HG03025 (cell line): Measurements from ENCODE around the gene IAH1.
A peak's percentile ranks its signal among the peaks of the same experiment; 100 is the strongest.
"Not testable (repeated sequence)": the region's sequence is repeated elsewhere in the genome, so short reads cannot be mapped to it uniquely, and the experiment has no call there.

Experiments used
- ATAC-seq: cut with Tn5 transposase; IDR thresholded peaks from one replicate; pipeline ENCODE4 v1.9.1; 2021; ENCODE audit warnings: mild to moderate bottlenecking, moderate library complexity; ENCODE audit not compliant: unreplicated experiment, low FRiP score

IAH1 gene

DNA sequence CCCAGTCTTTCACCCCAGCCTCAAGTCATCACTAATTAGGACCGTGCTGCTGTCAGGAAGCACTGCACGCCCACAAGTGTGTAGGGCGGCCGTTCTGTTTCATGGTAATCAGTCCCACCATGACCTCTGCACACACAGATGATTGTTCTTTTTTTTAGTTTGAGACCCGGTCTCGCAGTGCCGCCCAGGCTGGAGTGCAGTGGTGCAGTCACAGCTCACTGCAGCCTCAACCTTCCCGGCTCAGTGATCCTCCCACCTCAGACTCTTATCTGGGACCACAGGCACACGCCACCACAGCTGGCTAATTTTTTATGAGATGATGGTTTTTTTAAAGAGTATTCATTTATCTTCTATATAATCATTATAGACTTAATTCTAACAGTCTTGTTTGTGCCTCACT lies 1.8 kb upstream of the IAH1 start:
- ATAC-seq: no peak

DNA sequence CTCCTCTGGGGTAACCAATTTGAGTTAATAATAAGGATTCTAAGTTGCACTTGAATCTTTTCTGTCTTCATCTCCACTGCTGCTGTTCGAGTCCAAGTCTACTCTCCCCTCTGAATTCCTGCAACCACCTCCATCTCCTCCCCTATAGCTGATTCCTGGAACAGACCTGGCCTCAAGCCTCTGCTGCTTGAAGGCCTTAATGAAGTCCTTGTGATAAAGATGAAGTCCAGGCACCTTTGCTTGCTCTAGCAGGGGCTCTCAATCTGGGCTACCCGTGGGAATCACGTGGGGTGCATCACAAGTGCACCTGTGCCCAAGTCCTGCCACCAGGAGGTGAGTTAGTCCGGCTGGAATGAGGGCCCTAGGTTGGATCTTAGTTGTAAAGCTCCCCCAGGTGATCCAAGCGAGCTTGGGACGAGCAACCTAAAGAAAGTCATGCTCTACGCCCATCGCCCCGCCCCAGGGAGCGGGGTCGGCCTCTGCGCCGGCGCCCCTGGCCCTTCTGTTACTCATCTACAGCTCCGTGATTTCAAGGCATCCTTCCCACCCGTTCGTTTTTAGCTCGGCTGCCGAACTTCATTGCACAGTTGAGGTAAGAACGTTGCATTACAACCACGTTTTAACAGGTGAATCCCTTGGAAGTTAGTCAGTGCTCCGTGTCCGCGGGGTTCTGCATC lies 905 bp upstream of the IAH1 start:
- ATAC-seq: no peak

DNA sequence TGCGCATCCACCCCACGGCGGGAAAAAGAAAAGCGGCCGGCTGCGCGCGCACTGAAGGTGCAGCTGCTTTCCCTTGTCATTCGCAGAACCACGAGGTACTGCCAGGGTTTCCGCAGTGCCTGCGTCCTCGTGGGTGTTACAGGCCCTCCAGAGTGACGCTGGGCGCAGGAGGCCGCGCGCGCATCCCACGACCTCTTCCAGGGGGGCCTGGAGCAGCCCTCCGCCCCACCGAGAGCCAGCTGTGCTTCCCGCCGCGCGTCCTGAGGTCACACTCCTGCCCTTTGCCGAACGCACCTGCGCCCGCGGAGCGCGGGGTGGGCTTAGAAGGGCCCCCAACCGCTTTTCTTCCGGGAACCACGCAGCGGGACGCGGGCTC lies 378 bp upstream of the IAH1 start:
- ATAC-seq: peak; percentile 38

DNA sequence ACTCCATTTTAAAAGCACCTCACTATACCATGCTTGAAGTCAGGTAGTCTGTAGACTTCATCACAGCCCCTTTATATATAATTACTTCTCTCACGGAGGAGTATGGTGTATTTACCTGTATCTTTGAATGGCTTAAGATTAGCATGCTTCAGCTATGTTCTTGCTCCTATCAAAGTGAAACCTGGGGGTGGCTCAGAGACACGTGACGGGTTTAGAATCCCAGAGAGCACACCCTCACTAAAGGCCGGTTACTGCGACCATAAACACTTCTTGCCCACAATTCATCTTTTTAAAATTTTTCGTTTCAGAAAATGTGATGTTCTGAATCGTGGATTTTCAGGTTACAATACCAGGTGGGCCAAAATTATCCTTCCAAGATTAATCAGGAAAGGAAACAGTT lies 3.6 kb downstream of the IAH1 start:
- ATAC-seq: no peak

DNA sequence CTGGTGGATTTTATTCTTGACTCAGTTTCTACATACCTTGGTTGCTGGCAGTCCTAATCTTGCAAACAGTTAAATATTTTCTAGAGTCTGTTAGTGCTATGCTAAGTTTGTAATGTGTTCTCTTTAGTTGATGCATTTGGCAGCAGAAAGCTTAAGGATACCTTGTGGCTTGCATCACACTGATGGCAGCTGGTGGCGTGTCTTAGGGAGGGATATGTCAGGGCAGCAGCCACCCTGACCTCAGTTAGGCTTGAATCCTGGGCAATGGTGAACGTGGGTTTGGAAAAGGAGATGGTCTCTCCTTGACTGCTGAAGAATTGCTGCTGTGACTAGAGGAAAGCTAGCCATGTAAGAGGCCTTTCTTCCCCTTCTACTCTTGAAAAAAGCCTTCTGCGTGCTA lies 4.2 kb downstream of the IAH1 start:
- no peak for ATAC-seq

DNA sequence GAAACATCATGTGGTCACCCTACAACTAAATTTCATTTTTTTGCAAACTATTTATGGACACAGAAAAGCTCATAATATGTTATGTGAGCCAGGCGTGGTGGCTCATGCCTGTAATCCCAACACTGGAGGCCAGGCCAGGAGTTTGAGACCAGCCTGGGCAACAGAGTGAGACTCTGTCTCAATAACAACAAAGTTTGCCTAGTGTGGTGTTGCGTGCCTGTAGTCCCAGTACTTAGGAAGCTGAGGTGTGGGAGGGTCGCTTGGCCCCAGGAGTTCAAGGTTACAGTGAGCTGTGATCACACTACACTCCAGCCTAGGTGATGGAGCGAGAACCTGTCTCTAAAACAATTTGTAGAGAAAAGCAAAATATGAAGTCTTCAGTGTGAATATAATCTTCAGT lies 5.8 kb downstream of the IAH1 start:
- no peak for ATAC-seq

DNA sequence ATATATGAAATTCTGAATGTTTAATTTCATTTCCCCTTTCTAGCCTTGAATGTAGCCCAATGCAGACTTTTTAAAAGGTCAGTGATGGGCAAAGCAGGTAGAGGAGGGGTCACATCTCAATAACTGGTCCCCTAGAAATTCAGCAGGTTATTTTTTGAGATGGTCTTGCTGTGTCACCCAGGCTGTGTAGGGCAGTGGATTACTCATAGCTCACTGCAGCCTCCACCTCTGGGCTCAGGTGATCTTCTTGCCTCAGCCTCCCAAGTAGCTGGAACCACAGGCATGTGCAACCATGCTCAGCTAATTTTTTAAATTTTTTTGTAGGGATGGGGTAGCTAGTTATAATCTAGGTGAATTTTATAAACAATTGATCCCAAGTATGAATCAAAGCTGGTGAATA lies 8.8 kb downstream of the IAH1 start:
- ATAC-seq: no peak

DNA sequence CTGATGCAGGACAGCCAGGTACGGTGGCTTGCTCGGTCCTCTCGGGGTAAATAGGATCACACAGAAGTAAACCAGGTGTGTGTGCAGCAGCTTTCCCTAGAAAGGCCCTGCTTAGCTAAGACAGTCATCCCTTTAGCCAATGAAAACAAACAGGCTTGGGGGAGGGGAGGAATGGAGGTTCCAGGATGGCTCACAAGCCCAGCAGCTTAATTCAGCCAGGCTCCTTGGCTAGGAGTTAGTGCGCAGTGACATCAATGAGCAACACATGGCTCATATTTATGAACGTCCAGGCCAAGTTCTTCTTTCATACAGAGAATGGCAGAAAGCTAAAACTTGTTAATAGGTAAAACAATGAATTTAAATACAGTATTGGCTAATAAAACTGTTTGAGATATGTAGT lies 10.2 kb downstream of the IAH1 start:
- ATAC-seq: no peak

DNA sequence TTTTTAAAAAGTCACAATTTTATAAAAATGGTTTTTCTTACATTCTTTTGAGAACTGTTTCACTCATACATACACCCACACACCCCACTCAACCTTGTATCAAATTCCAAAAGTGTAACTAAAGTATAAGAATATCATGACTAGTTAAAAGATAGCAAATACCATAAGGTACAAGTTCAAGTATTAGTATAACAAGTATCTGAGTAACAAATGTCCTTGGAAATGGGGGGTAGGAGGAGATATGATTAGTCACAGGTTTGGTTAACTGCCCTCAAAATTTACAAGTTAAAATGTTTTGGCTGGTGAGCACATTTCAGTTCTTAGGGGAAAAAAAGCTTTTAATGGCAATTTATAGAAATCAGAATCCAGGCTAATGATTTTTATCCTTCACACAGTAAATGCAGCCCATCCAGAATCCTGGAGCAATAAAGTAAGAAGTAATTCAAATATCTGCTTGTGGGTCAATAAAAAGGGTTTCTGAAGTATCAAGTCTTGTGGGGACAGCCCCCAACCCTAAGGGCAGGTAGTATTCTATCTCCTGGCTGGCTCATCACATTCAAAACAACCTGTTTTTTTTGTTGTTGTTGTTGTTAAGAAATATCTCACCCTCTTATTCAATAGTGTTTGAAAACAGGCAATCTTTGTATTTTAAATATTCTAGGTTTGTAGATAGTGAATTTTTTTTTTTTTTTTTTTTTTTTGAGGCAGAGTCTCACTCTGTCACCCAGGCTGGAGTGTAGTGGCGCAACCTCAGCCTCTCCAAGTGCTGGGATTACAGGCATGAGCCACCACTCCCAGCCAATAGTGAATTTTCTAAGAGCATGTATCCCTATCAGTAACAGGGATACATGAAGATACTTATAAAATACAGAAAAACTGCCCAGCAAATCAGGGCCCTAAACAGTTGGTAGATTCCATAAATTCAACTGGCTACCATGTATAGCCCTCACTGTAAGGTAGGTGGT lies 14.5 kb downstream of the IAH1 start:
- ATAC-seq: no peak

DNA sequence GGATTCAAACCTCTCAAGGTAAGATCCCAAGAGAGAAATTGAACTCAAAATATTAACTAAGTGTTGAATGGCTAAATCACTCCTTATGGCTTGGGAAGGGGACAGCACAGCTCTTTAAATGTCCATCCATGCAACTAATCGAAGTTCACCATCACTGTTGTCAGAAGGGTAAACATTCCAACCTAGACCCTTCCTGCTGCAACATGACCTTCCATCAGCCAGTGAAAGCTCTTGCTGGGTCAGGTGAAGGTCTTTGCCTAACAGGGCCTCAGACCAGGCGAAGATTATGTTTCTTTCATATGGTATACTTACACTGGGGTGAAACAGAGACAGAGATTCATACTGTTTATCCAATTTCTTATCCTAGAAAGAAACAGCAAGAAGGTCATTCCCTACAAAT lies 16.4 kb downstream of the IAH1 start:
- no peak for ATAC-seq

DNA sequence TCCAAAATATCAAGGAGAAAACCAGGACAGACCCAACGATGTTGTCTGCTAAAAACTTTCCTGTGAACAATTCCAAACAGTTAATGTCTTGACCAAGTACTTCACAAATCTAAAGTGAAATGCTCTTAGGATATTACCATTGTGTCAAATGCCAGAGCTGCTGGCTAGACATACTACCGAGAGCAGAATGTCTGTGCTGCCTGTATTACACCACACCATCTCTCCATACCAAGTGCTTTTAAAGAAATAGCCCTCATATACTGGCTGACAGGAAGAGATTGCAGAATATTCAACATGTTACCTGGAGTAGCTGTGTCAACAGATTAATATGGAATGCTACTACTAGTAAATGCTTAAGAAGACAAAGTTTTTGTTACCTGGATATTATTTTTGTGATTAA lies 18.6 kb downstream of the IAH1 start:
- no peak for ATAC-seq

DNA sequence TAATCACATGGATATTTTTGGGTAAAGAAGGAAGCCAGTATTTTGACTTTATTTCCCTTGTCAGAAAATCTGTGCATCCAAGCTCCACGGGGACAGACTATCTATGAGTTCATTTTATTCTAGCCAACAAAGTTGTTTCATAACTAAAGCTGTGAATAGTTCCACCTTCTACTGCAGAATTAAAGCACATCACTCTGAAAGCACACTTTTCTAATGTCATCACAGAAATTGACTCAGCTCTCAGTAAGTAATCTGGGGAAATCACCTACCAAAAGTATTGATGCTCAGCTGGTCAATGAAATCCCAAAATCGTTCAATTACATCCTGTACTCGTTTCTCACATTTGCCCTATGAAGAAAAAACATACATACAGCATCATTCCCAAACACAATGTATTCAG lies 19.1 kb downstream of the IAH1 start:
- ATAC-seq: no peak

DNA sequence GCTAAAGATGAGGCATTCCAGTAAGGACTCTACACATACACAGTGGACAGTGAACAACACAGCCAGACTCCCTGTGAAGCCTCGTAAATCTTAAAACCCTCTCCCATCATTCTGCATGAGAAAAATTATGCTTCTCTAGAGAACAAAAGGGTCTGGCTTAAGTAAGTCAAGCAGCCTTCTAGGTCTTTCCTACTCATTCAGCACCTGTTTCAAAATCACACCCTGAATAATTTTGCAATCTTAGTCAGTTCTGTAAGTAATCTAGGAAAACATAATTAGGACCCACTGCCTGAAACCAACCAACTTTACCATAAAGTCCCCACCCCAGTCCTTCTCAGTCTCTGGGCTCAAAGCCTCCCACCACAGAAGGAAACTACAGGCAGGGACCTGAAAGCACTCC lies 19.7 kb downstream of the IAH1 start:
- no peak for ATAC-seq

DNA sequence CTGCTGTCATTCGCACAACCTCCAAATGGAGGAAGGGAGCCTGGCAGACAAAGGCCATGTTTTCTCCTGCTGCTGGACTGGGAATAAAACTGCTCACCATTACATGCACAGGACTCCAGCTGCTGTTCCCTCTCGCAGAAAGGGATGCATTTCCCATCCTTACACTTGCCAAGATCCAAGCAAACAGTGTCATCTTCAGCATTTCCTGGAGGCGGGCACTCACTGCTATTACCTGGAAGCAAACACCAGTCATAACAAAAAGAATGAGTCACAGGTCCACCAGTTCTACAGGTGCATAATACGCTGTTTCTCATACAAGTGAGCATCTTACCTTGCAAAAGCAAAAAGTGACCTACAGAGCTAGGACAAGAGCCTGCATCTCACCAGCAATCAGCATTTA lies 22.7 kb downstream of the IAH1 start:
- ATAC-seq: no peak

DNA sequence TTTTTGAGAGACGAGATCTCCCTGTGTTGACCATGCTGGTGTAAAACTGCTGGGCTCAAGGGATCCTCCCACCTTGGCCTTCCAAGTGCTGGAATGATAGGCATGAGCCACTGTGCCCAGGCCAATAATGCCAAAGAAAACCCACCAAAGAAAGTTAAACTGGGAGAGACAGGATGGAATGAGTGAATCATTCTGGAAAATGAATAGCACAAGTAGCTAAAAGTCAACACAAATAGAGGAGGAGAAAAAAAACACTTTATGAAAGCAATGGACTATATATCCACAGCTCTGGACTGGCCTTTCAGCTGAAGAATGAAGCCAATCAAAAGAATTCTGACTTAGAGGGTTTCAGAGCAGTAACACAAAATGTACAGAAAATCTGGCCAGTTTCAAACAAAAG lies 23.9 kb downstream of the IAH1 start:
- ATAC-seq: no peak

DNA sequence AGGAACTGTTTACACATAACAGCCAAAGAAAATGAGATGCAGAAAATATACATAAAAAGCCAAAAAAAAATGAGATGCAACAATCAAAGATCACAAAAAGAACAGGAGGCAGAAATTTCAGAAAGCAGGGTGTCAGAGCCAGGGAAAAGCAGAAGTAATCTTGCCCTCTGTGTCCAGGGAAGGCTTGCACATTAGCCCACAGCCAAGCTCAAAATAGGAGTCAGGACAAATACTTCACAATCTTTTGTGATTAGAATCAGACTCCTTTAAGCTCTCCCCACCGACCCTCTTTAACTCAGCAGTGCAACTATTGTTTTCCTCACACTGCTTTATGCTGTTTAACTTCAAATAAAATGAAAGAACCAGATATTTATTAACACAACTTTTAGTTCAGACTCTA lies 34.6 kb downstream of the IAH1 start:
- ATAC-seq: no peak

DNA sequence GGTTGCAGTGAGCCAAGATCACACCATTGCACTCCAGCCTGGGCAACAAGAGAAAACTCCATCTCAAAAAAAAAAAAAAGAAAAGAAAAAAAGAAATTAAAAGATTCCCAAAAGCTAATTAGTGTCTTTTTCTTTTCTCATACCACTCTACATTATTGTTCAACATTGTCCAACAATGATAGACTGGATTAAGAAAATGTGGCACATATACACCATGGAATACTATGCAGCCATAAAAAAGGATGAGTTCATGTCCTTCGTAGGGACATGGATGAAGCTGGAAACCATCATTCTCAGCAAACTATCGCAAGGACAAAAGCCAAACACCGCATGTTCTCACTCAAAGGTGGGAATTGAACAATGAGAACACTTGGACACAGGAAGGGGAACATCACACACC lies 39.6 kb downstream of the IAH1 start:
- ATAC-seq: not testable (repeated sequence)

DNA sequence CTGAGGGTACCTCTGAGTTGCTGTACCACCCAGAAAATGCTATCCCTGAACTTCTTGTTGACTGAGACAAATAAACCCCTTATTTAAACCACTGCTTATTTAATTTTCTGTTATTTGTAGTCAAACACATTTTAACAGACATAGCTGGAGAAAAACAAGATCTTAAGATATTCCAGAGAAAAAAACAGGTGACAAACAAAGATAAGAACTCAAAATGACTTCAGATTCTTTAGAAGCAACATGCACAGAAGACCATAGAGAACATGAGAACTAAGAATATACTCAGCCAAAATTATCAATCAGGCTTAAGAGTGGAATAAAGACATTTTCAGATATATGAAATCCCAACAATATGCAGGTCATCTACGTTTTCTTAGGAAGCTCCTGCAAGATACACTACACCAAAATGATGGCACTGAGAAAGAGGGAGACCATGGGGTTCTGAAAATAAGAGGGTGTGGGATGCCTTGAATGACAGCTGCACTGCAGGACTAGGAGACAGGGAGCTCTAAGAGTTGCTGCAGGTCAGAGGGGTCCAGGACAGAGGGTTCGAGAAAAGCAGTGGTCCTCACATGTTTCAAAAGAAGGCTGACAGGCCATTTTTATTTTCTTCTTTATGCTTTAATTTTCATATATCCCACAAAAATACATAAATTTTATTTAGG lies 42.9 kb downstream of the IAH1 start:
- no peak for ATAC-seq

DNA sequence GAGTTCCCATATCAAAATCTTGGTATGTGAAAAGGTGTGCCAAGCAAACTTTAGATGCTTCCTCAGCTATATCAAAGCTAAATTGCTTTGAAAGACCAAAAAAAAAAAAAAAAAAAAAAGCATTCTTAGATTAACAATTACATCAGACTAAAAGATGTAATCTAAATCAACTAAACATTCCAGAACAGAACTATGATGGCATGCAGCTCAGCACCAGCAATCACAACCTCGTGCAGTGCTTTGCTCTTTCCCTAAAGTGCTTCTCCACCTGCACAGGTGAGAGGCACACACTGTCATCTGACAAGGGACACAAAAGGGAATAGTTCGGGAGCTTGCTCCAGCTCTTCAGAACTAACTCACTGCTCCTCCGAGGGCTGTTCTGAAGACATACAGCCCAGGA lies 43.8 kb downstream of the IAH1 start:
- no peak for ATAC-seq

DNA sequence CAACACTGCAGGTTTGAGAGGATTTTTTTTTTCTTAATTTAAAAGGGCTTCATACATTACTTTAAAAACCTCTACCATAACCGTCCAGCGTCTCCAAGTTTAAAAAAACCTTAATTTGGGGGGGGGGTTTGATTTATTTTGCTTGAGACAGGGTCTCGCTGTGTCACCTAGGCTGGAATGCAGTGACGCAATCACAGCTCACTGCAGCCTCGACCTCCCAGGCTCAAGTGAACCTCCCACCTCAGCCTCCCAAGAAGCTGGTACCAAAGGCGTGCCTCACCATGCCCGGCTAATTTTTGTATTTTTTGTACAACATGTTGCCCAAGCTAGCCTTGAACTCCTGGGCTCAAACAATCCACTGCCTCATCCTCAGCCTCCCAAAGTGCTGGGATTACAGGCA lies 44.4 kb downstream of the IAH1 start:
- no peak for ATAC-seq

DNA sequence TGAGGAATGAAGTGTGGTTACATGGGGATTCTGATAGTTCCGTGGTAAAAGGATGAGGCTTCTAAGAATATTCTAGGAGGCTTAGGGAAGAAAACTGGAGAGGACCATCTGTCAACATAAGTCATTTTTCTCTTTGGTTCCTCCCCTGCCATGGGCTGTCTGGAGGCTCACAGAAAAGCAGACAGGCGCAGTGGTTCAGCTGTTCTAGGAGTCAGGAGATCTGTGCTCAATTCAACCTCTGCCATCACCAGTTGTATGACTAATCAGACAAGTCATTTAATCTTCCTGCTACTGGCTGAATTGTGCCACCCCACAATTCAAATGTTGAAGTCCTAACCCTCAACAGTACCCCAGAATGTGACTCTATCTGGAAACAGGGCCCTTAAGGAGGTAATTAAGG lies 44.9 kb downstream of the IAH1 start:
- no peak for ATAC-seq

DNA sequence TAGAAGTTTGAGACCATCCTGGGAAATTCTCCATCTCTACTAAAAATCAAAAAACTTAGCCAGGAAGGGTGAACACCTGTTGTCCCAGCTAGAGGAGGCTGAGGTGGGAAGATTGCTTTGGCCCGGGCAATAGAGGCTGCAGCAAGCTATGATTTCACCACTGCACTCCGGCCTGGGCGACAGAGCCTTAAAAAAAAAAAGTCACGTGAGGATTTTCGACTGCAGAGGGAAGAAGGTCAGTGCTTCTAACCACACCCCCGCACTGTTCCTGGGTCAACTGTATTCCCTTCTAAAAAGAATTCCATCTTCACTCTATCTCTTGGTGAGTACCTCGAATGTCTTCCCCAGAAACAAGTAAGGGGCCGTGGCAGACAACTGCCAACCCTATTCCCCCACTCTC lies 49.9 kb downstream of the IAH1 start:
- ATAC-seq: no peak
